IPS-NIHi11 (cell line): ENCODE measurements around the gene PRELID1.
A peak's percentile ranks its signal among the peaks of the same experiment; 100 is the strongest.
"Not testable (repeated sequence)": the region's sequence is repeated elsewhere in the genome, so short reads cannot be mapped to it uniquely, and the experiment has no call there.

Experiments
- DNase-seq: peaks from one replicate; pipeline ENCODE4 v3.0.0; 2012; ENCODE audit warnings: mixed read lengths, low spot score

Gene PRELID1

DNA sequence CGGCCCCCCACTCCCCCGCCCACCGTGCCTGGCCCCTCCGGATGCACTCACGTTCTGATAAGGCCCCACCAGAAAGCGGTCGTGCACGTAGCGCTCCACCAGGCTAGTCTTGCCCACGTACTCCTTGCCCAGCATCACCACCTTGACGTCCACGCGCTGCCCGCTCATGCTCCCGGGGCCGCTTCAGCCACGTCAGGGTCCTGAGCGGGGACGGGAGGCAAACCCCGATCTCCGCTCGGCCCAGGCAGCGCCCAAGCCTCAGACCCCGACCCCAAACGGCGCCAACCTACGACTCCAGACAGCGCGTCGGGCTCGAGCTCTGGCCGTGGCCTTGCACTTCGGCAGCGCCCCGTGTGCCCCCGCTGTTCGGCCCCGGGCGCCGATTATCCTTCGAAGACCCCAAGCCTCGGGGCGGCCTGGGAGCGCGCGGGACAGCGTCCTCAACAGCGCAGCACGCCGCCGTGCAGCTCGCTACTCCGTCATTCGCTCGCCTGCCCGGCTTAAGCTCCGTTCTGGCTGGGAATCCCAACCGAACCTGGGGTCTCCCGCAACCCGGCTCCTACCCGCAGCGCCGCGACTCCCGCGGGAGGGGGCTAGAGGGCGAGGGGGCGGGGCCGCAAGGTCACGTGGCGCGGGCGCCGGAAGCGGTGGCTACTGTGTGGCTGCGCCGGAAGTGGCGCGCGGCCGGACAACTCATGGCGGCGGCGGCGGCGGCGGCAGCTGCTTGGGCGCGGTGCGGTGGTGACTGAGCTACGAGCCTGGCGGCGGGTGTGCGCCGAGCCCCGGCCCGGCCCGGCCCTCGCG, at the start of gene PRELID1, which contains the start of gene RAB24:
TSS of gene PRELID1 (plus strand) at position 679 of the 804 bp plus-strand sequence. CDS start 187 bp downstream, outside the sequence.
TSS of gene RAB24 (minus strand) at position 599 of the 804 bp plus-strand sequence. CDS start at position 168, 431 bp downstream.
- DNase-seq, result peak; percentile 97

DNA sequence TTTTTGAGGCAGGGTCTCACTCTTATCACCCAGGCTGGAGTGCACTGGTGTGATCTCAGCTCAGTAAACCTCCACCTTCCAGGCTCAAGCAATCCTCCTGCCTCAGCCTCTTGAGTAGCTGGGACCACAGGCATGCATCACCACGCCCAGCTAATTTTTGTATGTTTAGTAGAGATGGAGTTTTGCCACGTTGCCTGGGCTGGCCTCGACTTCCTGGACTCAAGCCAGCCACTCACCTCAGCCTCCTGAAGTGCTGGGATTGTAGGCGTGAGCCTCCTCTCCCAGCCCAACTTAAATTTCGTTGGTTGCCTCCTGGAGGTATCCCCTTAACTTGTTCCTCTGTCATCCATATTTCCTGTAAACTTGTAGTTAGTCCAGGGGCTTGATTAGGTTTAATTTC, 47.3 kb upstream of the PRELID1 start:
- DNase-seq, result no peak

DNA sequence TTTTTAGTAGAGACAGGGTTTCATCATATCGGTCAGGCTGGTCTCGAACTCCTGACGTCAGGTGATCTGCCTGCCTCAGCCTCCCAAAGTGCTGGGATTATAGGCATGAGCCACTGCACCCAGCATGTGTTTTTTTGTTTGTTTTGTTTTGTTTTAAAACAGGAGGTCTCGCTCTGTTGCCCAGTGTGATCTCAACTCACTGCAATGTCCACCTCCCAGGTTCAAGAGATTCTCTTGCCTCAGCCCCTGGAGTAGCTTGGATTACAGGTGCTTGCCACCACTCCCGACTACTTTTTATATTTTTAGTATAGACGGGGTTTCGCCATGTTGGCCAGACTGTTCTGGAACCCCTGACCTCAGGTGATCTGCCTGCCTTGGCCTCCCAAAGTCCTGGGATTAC, 44.9 kb upstream of the PRELID1 start:
- DNase-seq, result not testable (repeated sequence)

DNA sequence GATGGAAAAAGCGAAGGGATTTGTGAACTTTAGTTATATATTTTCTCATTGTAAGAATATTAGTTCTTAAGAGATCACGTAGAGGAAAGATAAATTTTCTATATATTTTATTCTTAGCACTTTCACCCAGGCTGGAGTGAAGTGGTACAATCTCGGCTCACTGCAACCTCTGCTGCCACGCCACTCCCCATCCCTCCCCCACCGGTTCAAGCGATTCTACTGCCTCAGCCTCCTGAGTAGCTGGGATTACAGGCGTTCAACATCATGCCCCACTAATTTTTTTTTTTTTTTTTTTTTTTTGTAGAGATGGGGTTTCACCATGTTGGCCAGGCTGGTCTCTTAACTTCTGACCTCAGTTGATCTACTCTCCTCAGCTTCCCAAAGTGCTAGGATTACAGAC, 42.6 kb upstream of the PRELID1 start:
- no peak for DNase-seq

DNA sequence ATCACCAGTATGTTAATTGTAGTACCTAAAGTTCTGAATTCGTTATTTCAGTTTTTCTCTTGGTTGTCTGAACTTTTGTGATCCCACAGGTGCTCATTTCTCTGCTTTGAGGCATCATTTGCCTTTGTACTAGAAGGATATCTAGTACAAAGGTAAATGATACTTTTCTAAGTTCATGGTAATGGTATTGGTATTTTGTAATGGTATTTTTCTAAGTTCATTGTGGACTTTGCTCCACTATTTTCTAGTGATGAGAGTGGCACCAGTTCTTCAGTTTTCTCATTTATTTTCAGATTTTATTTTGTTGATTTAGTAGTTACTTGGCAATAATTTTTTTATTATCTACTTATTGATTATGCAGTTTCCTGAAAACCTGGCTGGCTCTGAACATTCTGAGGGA, 42.1 kb upstream of the PRELID1 start:
- no peak for DNase-seq

- DNase-seq, result no peak
Measured at GRCh38 chr5:177264178-177264577, 39.4 kb upstream of the PRELID1 start.

DNA sequence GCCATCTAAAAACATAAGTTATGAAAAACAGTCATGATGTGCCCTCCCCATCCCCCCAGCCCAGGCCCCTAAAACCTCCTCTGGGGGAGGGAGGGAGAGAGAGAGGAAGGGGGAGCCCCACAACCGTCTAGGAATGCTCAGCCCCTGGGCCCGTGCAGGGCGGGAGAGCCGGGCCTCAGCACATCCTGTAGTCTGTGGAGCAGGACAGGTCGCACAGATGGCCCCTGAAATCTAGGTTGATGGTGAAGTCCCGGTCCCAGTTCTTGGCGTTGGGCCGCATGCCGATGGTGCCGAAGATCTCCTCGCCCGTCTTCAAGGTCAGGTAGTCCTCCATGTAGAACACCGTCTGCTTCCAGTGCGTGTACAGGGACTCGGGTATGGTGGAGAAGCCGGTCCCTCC, 38.2 kb upstream of the PRELID1 start:
- no peak for DNase-seq

GRCh38 chr5:177269232-177269895, 34.2 kb upstream of the PRELID1 start:
- DNase-seq, result no peak

DNA sequence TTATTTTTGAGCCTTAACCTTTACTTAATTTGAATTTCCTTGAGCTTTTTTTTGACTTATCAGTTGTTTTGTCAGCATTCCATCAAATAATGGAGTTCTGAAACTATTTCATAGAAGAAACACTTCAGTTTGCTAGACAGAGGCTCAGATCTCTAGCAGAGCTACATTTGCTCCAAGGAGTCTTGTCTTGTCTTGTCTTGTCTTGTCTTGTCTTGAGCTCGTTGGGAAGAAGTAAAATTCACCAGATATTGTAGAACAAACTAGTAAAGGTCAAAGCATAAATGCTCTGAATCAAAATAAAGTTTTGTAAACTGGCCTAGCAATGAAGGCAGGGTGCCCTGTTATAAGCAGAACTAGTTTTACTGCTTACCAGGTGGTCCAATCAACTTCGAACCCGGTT, 33.6 kb upstream of the PRELID1 start:
- no peak for DNase-seq

DNA sequence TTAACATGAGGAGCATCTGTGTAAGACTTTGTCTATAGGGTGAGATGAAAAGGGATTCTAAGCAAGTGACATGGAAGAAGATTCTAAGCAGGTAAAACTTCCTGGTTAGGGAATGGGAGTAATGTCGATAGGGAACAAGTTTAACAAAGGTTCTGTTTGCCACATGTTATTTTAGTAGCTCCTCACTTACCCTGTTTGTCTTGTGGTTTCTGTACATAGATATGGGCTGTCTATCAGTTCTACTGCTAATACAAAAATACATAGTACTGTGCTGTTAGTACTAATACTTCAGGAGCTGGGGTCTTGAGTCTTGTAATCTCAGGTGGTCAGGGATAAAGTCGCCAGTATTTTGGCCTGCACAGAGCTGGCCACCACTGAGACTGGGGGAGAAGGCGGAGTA, 32.9 kb upstream of the PRELID1 start:
- no peak for DNase-seq

DNA sequence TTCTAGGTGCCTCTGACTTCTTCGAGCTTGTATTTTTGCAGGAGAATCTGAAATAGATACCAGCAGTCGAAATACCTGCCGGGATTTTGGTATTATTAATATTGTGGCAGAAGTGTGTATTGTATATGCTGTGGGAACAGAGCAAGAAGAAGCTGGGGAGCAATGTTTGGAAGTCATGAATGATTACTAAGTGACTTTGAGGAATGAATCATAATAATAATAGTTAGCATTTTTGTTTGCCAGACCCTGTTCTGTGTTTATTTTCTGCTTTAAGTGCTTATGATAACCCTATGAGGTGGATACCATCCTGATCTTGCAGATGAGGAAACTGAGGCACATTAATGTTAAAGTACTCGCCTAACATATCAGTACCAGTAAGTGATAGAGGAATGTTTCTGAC, 32.5 kb upstream of the PRELID1 start:
- no peak for DNase-seq

GRCh38 chr5:177275883-177276282, 27.7 kb upstream of the PRELID1 start:
- DNase-seq, result no peak

- no peak for DNase-seq
Measured at GRCh38 chr5:177276886-177277285, 26.7 kb upstream of the PRELID1 start.

DNA sequence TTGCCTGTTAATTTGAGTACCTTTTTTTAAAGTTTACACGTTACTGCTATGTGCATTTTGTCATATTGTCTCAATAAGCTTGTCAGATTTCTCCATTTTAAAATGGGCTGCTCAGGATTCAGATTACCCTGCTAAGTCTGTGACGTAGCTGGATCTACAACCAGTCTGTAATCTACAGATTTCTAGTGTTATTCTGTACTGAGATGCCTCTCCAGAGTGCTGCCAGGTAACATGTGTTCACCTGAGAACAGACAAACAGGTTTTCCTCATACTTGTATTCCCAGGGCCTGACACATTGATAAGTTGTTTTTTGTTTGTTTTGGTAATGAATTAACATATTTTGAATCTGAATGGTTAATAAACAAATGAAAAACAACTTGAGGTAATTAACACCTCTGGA, 15.4 kb upstream of the PRELID1 start:
- DNase-seq, result no peak

DNA sequence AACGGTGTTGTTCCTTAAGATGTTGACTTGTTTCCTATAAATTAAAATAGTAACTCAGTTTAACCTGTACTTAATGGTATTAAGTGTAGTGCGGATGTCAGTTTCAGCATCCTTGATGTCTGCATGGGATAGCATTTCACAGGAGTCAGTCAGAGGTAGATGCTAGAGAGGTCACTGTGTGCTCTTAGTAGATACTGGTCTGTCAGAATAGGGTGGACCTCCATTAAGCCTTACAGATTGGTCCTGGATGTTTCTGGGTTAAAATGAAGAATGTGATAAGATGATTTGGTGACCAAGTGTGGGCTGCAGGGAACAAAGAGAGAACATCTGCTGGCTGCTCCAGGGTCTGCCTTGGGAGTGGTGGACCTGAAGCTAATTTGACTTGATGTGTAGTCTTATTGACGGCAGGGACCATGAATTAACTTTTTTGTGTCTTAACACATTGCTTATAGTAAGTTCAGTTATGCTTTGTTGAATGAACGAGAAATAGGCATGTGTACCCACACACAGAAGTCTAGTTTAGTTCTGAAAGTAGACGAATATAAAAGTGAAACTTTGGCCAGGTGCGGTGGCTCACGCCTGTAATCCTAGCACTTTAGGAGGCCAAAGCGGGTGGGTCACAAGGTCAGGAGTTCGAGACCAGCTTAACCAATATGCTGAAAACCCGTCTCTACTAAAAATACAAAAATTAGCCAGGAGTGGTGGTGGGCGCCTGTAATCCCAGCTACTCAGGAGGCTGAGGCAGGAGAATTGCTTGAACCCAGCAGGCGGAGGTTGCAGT, 12.6 kb upstream of the PRELID1 start:
- no peak for DNase-seq

- no peak for DNase-seq
Measured at GRCh38 chr5:177291735-177292134, 11.9 kb upstream of the PRELID1 start.

DNA sequence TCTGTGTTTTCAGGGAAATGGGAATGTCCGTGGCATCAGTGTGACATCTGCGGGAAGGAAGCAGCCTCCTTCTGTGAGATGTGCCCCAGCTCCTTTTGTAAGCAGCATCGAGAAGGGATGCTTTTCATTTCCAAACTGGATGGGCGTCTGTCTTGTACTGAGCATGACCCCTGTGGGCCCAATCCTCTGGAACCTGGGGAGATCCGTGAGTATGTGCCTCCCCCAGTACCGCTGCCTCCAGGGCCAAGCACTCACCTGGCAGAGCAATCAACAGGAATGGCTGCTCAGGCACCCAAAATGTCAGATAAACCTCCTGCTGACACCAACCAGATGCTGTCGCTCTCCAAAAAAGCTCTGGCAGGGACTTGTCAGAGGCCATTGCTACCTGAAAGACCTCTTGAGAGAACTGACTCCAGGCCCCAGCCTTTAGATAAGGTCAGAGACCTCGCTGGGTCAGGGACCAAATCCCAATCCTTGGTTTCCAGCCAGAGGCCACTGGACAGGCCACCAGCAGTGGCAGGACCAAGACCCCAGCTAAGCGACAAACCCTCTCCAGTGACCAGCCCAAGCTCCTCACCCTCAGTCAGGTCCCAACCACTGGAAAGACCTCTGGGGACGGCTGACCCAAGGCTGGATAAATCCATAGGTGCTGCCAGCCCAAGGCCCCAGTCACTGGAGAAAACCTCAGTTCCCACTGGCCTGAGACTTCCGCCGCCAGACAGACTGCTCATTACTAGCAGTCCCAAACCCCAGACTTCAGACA, 9.6 kb upstream of the PRELID1 start:
- DNase-seq, result no peak

- no peak for DNase-seq
Measured at GRCh38 chr5:177294632-177295031, 9.0 kb upstream of the PRELID1 start.

DNA sequence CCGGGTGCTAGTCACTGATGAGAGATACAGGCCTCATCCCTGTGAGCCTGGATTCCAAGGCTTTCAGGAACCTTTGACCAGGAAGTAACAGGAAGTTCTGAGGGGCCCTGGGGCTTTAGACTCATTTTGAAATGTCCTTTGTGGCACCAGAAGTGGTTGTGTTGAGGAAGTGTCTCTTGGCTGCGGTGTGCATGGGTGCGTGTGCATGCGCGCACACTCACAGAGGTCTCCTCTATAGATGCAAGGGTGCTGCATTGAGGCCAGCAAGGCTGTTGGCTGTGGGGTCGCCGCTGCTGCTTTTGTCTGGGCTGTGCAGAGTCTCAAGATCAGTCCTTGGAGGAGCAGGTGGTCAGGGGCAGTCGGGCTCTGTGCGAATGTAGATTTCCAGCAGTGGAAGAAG, 7.7 kb upstream of the PRELID1 start:
- DNase-seq, result no peak

DNA sequence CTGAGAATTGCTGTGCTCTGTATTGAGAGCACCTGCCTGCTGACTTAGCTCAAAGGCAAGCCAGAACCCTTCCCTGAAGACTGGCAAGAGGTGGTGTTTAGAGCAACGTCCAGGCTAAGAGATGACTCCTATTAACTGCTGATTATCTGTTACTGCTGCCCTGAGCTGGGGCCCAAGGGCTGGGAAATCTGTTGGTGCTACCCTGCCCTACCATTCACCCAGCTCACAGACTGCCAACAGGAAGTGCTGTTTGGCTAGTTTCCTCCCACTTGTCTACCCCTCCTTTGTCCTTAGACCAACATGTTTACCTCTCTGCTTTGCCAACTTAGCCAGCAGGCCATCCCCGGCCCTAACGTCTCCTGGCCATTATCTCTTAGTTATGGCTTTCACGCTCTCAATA, 7.0 kb upstream of the PRELID1 start:
- DNase-seq, result no peak

GRCh38 chr5:177297922-177298321, 5.7 kb upstream of the PRELID1 start:
- no peak for DNase-seq

GRCh38 chr5:177299697-177300096, 3.9 kb upstream of the PRELID1 start:
- DNase-seq, result no peak
